GM23338 (cell line): ENCODE data around the gene ALKBH4. TPM values are rescaled to one million over a fixed set of nuclear protein-coding genes. Genes with fewer than 3 reads are reported as not detected.

Experiments
- ATAC-seq: fragments of 200-7000 bp; cut with Tn5 transposase; 3 replicates; pipeline ENCODE4 v1.9.1; 2020
- DNase-seq: peaks from one replicate; pipeline ENCODE4 v3.0.0-alpha.2; 2015; ENCODE audit warnings: low spot score
- H2AFZ ChIP-seq: fragments of 200-600 bp; sonication (generic); 2 replicates; pipeline ENCODE4 v1.8.0; 2016; ENCODE audit warnings: antibody characterized with exemption, mild to moderate bottlenecking, moderate library complexity
- H3F3A ChIP-seq: fragments of 200-600 bp; sonication (generic); replicated peaks from 2 replicates; pipeline ENCODE4 v1.8.0; 2017; ENCODE audit warnings: antibody characterized with exemption, mixed run types, low read depth
- H3K27ac ChIP-seq: fragments of 200-600 bp; sonication (generic); 2 replicates; pipeline ENCODE4 v1.6.1; 2016; ENCODE audit warnings: low read depth
- H3K27me3 ChIP-seq: fragments of 200-600 bp; sonication (generic); 2 replicates; pipeline ENCODE4 v1.8.0; 2016; ENCODE audit warnings: mild to moderate bottlenecking, mixed run types, moderate library complexity; ENCODE audit not compliant: insufficient read depth
- H3K36me3 ChIP-seq: fragments of 200-600 bp; sonication (generic); 2 replicates; pipeline ENCODE4 v1.8.0; 2016; ENCODE audit warnings: mild to moderate bottlenecking; ENCODE audit not compliant: insufficient read depth
- H3K4me1 ChIP-seq: fragments of 200-600 bp; sonication (generic); 2 replicates; pipeline ENCODE4 v1.8.0; 2016; ENCODE audit warnings: mild to moderate bottlenecking, moderate library complexity; ENCODE audit not compliant: insufficient read depth
- H3K4me2 ChIP-seq: fragments of 200-600 bp; sonication (generic); 2 replicates; pipeline ENCODE4 v1.7.1; 2017; ENCODE audit warnings: mixed run types
- H3K4me3 ChIP-seq: fragments of 200-600 bp; sonication (generic); 2 replicates; pipeline ENCODE4 v1.6.1; 2016; ENCODE audit warnings: mixed run types
- H3K79me2 ChIP-seq: fragments of 200-600 bp; sonication (generic); replicated peaks from 2 replicates; pipeline ENCODE4 v1.8.0; 2017; ENCODE audit warnings: mild to moderate bottlenecking; ENCODE audit not compliant: insufficient read depth
- H3K9me2 ChIP-seq: fragments of 200-600 bp; sonication (generic); 2 replicates; pipeline ENCODE4 v1.8.0; 2017; ENCODE audit not compliant: insufficient read depth
- H4K20me1 ChIP-seq: fragments of 200-600 bp; sonication (generic); replicated peaks from 2 replicates; pipeline ENCODE4 v1.8.0; 2017; ENCODE audit warnings: mild to moderate bottlenecking; ENCODE audit not compliant: insufficient read depth
- H3K27ac Mint-ChIP-seq: 2 replicates; pipeline ENCODE4 v1.8.0; 2020; ENCODE audit warnings: inconsistent platforms, mild to moderate bottlenecking, moderate library complexity, mixed read lengths
- H3K27me3 Mint-ChIP-seq: 3 replicates; pipeline ENCODE4 v1.8.0; 2022; ENCODE audit warnings: low read depth, mild to moderate bottlenecking, moderate library complexity, mixed read lengths, inconsistent platforms; ENCODE audit not compliant: insufficient read depth, poor library complexity
- H3K36me3 Mint-ChIP-seq: 3 replicates; pipeline ENCODE4 v1.8.0; 2021; ENCODE audit warnings: low read depth, mild to moderate bottlenecking, inconsistent platforms, moderate library complexity, mixed read lengths
- H3K4me1 Mint-ChIP-seq: 3 replicates; pipeline ENCODE4 v1.8.0; 2020; ENCODE audit warnings: mild to moderate bottlenecking, inconsistent platforms, mixed read lengths
- H3K4me3 Mint-ChIP-seq: 3 replicates; pipeline ENCODE4 v1.8.0; 2021; ENCODE audit warnings: moderate library complexity, mild to moderate bottlenecking, inconsistent platforms, mixed read lengths
- H3K9me3 Mint-ChIP-seq: 3 replicates; pipeline ENCODE4 v1.8.0; 2020; ENCODE audit warnings: moderate library complexity, mild to moderate bottlenecking, inconsistent platforms, mixed read lengths
- CREB1 ChIP-seq: fragments of 250-450 bp; sonication (Bioruptor Pico); IDR thresholded peaks from 2 replicates; pipeline ENCODE4 v1.5.0; 2020; ENCODE audit warnings: low read depth, mild to moderate bottlenecking, moderate library complexity
- EZH2 ChIP-seq: fragments of 200-600 bp; sonication (generic); IDR thresholded peaks from one replicate; pipeline ENCODE4 v1.8.0; 2017; ENCODE audit warnings: antibody characterized with exemption, mild to moderate bottlenecking, low read depth; ENCODE audit not compliant: unreplicated experiment
- EZH2phosphoT487 ChIP-seq: fragments of 200-600 bp; sonication (generic); IDR thresholded peaks from one replicate; pipeline ENCODE4 v1.8.1; 2018; ENCODE audit warnings: antibody characterized with exemption; ENCODE audit not compliant: unreplicated experiment
- JUNB ChIP-seq: IDR thresholded peaks from one replicate; pipeline ENCODE4 v1.6.1; 2016; ENCODE audit warnings: antibody characterized with exemption; ENCODE audit not compliant: unreplicated experiment
- NANOG ChIP-seq: IDR thresholded peaks from 2 replicates; pipeline ENCODE4 v1.6.1; 2016; ENCODE audit warnings: antibody characterized with exemption, borderline replicate concordance
- POLR2AphosphoS5 ChIP-seq: IDR thresholded peaks from 2 replicates; pipeline ENCODE4 v1.6.1; 2016; ENCODE audit warnings: antibody characterized with exemption, low read depth
- STAT1 ChIP-seq: IDR thresholded peaks from one replicate; pipeline ENCODE4 v1.6.1; 2016; ENCODE audit warnings: antibody characterized with exemption; ENCODE audit not compliant: unreplicated experiment
- ZNF114 ChIP-seq: fragments of 250-450 bp; sonication (Bioruptor Pico); IDR thresholded peaks from 2 replicates; pipeline ENCODE4 v1.5.0; 2020; ENCODE audit warnings: mild to moderate bottlenecking, moderate library complexity
- ZNF331 ChIP-seq: fragments of 250-450 bp; sonication (Bioruptor Pico); IDR thresholded peaks from 2 replicates; pipeline ENCODE4 v1.5.0; 2020; ENCODE audit warnings: low read depth, mild to moderate bottlenecking, moderate library complexity
- polyA plus RNA-seq: library from polyadenylated mRNA; unstranded; fragments of >200 nt; fragmentation: Nextera tagmentation; extraction: Ambion mirVana; gene quantifications from 2 replicates; pipeline ENCODE4 v1.2.1, GENCODE V29; 2016
- total RNA-seq: library from RNA; depleted of rRNA; stranded (reverse); fragments of >200 nt; shearing (Covaris generic); gene quantifications from 2 replicates; pipeline ENCODE4 v1.2.3, GENCODE V29; 2014
- TF ChIP-seq, protein P1 (sequence below), 2 experiments: fragments of 200-600 bp in 1 of 2; sonication (generic) in 1 of 2; conservative IDR thresholded peaks; 2 replicates each; pipeline versions ENCODE4 v1.5.1 to v1.6.1; 2016 to 2017; ENCODE audit warnings: antibody characterized with exemption in 2 of 2, low read depth in 2 of 2, mild to moderate bottlenecking in 2 of 2, moderate library complexity in 1 of 2
- TF ChIP-seq, protein P2 (sequence below): fragments of 250-450 bp; sonication (Bioruptor Pico); IDR thresholded peaks from 2 replicates; pipeline ENCODE4 v1.5.0; 2020; ENCODE audit warnings: mild to moderate bottlenecking, moderate library complexity
- TF ChIP-seq, protein P3 (sequence below): IDR thresholded peaks from one replicate; pipeline ENCODE4 v1.6.1; 2018; ENCODE audit warnings: antibody characterized with exemption; ENCODE audit not compliant: unreplicated experiment
- TF ChIP-seq, protein P4 (sequence below): IDR thresholded peaks from 2 replicates; pipeline ENCODE4 v1.6.1; 2016; ENCODE audit warnings: antibody characterized with exemption

Gene ALKBH4
- total and polyA plus RNA-seq, 2 experiments from 2014 or later: 17.7 to 45.0 TPM

DNA sequence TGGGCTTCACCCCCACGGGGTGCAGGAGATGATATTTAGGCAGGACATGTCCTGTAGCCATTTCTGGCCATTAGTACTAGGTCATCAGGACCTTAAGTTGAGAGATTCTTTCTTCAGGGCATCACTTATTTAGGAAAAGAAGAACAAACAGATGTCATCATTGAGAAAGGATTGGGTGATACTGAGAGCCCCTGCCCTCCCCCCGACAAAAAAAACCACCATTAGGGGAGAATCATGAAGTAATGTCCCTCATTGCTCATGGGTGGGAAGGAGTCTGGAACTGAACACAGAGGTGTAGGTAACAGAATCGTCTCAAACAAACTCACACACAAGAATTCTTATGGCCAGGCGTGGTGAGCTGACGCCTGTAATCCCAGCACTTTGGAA lies 37.7 kb downstream of the ALKBH4 start:
- Mint-ChIP-seq H3K27ac (no peak overlapping the region), H3K4me1 (peaks cover 30% of the 10 kb centered on the region), H3K4me3 (no peak overlapping the region), H3K9me3 (no peaks in the 10 kb centered on the region), H3K27me3 (peaks cover 12% of the 10 kb centered on the region), H3K36me3 (peaks cover 21% of the 10 kb centered on the region)
- no peaks in the 10 kb centered on the region for H3K27me3 ChIP-seq
- H2AFZ ChIP-seq: no peak overlapping the region
- H3K4me2 ChIP-seq: no peak overlapping the region
- ATAC-seq: no peak
- no peak for DNase-seq
- H3K9me2 ChIP-seq: no peaks in the 10 kb centered on the region
- H3K4me3 ChIP-seq: no peak overlapping the region
- no peaks in the 10 kb centered on the region; the same call in 1 of the 2 replicates for H4K20me1 ChIP-seq
- H3K4me1 ChIP-seq: peaks cover 13% of the 10 kb centered on the region
- TF ChIP-seq STAT1: no peak
- no peak for TF ChIP-seq EZH2
- no peak for TF ChIP-seq ZNF114 (CRISPR knock-in tag)
- TF ChIP-seq, protein P1, sequence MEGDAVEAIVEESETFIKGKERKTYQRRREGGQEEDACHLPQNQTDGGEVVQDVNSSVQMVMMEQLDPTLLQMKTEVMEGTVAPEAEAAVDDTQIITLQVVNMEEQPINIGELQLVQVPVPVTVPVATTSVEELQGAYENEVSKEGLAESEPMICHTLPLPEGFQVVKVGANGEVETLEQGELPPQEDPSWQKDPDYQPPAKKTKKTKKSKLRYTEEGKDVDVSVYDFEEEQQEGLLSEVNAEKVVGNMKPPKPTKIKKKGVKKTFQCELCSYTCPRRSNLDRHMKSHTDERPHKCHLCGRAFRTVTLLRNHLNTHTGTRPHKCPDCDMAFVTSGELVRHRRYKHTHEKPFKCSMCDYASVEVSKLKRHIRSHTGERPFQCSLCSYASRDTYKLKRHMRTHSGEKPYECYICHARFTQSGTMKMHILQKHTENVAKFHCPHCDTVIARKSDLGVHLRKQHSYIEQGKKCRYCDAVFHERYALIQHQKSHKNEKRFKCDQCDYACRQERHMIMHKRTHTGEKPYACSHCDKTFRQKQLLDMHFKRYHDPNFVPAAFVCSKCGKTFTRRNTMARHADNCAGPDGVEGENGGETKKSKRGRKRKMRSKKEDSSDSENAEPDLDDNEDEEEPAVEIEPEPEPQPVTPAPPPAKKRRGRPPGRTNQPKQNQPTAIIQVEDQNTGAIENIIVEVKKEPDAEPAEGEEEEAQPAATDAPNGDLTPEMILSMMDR (conservative IDR thresholded peaks at IDR 0.05; ENCODE audit: low read depth in 2 of 2): no peak
- no peak for TF ChIP-seq CREB1 (CRISPR knock-in tag)
- no peak for TF ChIP-seq NANOG
- no peak for TF ChIP-seq JUNB
- TF ChIP-seq EZH2phosphoT487: no peak
- TF ChIP-seq ZNF331 (CRISPR knock-in tag): no peak
- TF ChIP-seq, protein P2, sequence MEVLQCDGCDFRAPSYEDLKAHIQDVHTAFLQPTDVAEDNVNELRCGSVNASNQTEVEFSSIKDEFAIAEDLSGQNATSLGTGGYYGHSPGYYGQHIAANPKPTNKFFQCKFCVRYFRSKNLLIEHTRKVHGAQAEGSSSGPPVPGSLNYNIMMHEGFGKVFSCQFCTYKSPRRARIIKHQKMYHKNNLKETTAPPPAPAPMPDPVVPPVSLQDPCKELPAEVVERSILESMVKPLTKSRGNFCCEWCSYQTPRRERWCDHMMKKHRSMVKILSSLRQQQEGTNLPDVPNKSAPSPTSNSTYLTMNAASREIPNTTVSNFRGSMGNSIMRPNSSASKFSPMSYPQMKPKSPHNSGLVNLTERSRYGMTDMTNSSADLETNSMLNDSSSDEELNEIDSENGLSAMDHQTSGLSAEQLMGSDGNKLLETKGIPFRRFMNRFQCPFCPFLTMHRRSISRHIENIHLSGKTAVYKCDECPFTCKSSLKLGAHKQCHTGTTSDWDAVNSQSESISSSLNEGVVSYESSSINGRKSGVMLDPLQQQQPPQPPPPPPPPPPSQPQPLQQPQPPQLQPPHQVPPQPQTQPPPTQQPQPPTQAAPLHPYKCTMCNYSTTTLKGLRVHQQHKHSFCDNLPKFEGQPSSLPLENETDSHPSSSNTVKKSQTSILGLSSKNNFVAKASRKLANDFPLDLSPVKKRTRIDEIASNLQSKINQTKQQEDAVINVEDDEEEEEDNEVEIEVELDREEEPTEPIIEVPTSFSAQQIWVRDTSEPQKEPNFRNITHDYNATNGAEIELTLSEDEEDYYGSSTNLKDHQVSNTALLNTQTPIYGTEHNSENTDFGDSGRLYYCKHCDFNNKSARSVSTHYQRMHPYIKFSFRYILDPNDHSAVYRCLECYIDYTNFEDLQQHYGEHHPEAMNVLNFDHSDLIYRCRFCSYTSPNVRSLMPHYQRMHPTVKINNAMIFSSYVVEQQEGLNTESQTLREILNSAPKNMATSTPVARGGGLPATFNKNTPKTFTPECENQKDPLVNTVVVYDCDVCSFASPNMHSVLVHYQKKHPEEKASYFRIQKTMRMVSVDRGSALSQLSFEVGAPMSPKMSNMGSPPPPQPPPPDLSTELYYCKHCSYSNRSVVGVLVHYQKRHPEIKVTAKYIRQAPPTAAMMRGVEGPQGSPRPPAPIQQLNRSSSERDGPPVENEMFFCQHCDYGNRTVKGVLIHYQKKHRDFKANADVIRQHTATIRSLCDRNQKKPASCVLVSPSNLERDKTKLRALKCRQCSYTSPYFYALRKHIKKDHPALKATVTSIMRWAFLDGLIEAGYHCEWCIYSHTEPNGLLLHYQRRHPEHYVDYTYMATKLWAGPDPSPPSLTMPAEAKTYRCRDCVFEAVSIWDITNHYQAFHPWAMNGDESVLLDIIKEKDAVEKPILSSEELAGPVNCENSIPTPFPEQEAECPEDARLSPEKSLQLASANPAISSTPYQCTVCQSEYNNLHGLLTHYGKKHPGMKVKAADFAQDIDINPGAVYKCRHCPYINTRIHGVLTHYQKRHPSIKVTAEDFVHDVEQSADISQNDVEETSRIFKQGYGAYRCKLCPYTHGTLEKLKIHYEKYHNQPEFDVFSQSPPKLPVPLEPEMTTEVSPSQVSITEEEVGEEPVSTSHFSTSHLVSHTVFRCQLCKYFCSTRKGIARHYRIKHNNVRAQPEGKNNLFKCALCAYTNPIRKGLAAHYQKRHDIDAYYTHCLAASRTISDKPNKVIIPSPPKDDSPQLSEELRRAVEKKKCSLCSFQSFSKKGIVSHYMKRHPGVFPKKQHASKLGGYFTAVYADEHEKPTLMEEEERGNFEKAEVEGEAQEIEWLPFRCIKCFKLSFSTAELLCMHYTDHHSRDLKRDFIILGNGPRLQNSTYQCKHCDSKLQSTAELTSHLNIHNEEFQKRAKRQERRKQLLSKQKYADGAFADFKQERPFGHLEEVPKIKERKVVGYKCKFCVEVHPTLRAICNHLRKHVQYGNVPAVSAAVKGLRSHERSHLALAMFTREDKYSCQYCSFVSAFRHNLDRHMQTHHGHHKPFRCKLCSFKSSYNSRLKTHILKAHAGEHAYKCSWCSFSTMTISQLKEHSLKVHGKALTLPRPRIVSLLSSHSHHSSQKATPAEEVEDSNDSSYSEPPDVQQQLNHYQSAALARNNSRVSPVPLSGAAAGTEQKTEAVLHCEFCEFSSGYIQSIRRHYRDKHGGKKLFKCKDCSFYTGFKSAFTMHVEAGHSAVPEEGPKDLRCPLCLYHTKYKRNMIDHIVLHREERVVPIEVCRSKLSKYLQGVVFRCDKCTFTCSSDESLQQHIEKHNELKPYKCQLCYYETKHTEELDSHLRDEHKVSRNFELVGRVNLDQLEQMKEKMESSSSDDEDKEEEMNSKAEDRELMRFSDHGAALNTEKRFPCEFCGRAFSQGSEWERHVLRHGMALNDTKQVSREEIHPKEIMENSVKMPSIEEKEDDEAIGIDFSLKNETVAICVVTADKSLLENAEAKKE (CRISPR knock-in tag): no peak
- TF ChIP-seq, protein P3, sequence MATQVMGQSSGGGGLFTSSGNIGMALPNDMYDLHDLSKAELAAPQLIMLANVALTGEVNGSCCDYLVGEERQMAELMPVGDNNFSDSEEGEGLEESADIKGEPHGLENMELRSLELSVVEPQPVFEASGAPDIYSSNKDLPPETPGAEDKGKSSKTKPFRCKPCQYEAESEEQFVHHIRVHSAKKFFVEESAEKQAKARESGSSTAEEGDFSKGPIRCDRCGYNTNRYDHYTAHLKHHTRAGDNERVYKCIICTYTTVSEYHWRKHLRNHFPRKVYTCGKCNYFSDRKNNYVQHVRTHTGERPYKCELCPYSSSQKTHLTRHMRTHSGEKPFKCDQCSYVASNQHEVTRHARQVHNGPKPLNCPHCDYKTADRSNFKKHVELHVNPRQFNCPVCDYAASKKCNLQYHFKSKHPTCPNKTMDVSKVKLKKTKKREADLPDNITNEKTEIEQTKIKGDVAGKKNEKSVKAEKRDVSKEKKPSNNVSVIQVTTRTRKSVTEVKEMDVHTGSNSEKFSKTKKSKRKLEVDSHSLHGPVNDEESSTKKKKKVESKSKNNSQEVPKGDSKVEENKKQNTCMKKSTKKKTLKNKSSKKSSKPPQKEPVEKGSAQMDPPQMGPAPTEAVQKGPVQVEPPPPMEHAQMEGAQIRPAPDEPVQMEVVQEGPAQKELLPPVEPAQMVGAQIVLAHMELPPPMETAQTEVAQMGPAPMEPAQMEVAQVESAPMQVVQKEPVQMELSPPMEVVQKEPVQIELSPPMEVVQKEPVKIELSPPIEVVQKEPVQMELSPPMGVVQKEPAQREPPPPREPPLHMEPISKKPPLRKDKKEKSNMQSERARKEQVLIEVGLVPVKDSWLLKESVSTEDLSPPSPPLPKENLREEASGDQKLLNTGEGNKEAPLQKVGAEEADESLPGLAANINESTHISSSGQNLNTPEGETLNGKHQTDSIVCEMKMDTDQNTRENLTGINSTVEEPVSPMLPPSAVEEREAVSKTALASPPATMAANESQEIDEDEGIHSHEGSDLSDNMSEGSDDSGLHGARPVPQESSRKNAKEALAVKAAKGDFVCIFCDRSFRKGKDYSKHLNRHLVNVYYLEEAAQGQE: no peak
- no peak for TF ChIP-seq POLR2AphosphoS5
- TF ChIP-seq, protein P4, sequence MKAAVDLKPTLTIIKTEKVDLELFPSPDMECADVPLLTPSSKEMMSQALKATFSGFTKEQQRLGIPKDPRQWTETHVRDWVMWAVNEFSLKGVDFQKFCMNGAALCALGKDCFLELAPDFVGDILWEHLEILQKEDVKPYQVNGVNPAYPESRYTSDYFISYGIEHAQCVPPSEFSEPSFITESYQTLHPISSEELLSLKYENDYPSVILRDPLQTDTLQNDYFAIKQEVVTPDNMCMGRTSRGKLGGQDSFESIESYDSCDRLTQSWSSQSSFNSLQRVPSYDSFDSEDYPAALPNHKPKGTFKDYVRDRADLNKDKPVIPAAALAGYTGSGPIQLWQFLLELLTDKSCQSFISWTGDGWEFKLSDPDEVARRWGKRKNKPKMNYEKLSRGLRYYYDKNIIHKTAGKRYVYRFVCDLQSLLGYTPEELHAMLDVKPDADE: no peak
- H3K27ac ChIP-seq: no peak overlapping the region; the same call in 1 of the 2 replicates
- H3K36me3 ChIP-seq: 0 out of 2 replicates have a peak, but pooled peaks cover 4% of the 10 kb centered on the region
- H3K79me2 ChIP-seq: no peaks in the 10 kb centered on the region
- H3F3A ChIP-seq: peaks cover 6% of the 10 kb centered on the region; the same call in 1 of the 2 replicates
